ENCODE results near the gene HLA-DOA. TPM values are rescaled to one million over a fixed set of nuclear protein-coding genes. Genes with fewer than 3 reads are reported as not detected.

Gene HLA-DOA
- total and polyA plus RNA-seq, 2 of the 8 experiments (the other 6 are each of a cell fraction or from before 2014, with no cell fraction given) = 23.7 to 89.0 TPM

DNA sequence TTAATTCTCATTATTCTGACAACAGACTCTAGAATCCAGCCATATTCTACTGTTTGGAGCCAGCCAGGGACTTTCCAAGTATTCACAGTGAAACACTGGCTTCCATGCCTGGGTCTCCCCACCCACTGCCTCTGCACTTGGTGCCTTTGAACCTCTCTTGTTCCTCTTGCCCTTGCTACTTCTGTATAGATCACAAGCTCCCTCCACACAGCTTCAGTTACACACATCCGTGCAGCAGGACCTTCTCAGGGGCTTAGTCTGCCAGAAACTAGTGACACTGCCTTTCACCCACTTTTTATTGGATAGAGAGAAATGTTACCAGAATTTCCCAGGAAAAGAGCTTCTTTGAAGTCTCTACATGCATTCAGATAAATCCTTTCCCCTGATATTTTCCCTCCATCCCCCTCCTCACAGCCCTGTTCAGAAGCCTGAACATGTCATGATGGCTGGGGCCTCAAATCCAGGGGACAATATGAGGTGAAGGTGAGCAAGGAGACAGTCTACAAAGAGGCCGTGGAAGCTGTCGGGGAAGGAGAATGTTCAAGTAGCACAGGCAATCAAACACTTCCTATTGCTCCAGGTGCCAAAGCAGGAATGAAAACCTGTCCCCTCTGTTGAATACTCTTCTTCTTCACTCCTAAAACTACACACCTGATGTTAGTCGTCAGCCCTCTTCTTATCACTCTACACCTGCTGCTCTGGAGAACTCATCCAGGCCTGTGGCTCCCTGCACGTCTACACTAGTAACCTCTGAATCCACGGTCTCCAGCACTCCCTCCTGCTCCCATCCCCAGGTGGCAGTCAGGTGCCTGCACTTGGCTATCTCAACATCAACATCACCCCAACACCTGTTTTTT is 20.2 kb upstream of the HLA-DOA start:
- no peak overlapping the region for H2AK5ac ChIP-seq (ENCODE audit: low read depth, low read length)
- H3K27me3 ChIP-seq (replicated peaks in 1 of 4; ENCODE audit: control insufficient read depth in 3 of 4, extremely low read depth in 1 of 4, insufficient read depth in 3 of 4, low read length in 3 of 4) = no peaks in the 10 kb centered on the region; a peak in 1 of 7 replicates
- no peak overlapping the region for H3K4me3 ChIP-seq (ENCODE audit: extremely low read depth in 1 of 4, insufficient read depth in 2 of 4, low read depth in 3 of 4, low read length in 4 of 4)
- no peak overlapping the region for H2BK15ac ChIP-seq (ENCODE audit: low read length)
- TF ChIP-seq CREB1 (IDR thresholded peaks at IDR 0.05) (peak; percentile 67), POU5F1 (IDR thresholded peaks at IDR 0.05; ENCODE audit: low read depth, low read length) (no peak), POLR2A (IDR thresholded peaks at IDR 0.05; ENCODE audit: control extremely low read depth in 1 of 2, low read depth in 2 of 2, low read length in 2 of 2) (no peak), ASH2L (IDR thresholded peaks at IDR 0.05; ENCODE audit: low read length) (no peak), CEBPB (IDR thresholded peaks at IDR 0.05; ENCODE audit: low read depth, low read length) (no peak), SP2 (IDR thresholded peaks at IDR 0.05; ENCODE audit: low read length) (no peak), RFX5 (IDR thresholded peaks at IDR 0.05; ENCODE audit: borderline replicate concordance, low read depth, low read length) (peak; percentile 93), TBP (IDR thresholded peaks at IDR 0.05; ENCODE audit: low read depth, low read length) (no peak)
- TF ChIP-seq, protein P1, sequence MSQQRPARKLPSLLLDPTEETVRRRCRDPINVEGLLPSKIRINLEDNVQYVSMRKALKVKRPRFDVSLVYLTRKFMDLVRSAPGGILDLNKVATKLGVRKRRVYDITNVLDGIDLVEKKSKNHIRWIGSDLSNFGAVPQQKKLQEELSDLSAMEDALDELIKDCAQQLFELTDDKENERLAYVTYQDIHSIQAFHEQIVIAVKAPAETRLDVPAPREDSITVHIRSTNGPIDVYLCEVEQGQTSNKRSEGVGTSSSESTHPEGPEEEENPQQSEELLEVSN (IDR thresholded peaks at IDR 0.05) = no peak
- TF ChIP-seq, protein P2, sequence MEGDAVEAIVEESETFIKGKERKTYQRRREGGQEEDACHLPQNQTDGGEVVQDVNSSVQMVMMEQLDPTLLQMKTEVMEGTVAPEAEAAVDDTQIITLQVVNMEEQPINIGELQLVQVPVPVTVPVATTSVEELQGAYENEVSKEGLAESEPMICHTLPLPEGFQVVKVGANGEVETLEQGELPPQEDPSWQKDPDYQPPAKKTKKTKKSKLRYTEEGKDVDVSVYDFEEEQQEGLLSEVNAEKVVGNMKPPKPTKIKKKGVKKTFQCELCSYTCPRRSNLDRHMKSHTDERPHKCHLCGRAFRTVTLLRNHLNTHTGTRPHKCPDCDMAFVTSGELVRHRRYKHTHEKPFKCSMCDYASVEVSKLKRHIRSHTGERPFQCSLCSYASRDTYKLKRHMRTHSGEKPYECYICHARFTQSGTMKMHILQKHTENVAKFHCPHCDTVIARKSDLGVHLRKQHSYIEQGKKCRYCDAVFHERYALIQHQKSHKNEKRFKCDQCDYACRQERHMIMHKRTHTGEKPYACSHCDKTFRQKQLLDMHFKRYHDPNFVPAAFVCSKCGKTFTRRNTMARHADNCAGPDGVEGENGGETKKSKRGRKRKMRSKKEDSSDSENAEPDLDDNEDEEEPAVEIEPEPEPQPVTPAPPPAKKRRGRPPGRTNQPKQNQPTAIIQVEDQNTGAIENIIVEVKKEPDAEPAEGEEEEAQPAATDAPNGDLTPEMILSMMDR (IDR thresholded peaks at IDR 0.05; ENCODE audit: control extremely low read depth in 1 of 3, insufficient read depth in 1 of 3, low read depth in 1 of 3, low read length in 3 of 3) = no peak
- H3K14ac ChIP-seq (ENCODE audit: insufficient read length) = no peak overlapping the region
- H3K18ac ChIP-seq (ENCODE audit: extremely low read depth, low read length) = no peak overlapping the region
- no peak overlapping the region for H3K27ac ChIP-seq (ENCODE audit: low read depth, low read length)
- H2BK20ac ChIP-seq (ENCODE audit: low read length) = no peak overlapping the region
- H2BK5ac ChIP-seq (ENCODE audit: low read depth, low read length) = no peak overlapping the region
- H3K23me2 ChIP-seq (ENCODE audit: low read depth, low read length) = no peaks in the 10 kb centered on the region
- no peak overlapping the region for H3K23ac ChIP-seq (ENCODE audit: insufficient read length)
- H3K4ac ChIP-seq (replicated peaks; ENCODE audit: insufficient read length, low read depth, low read length) = no peak overlapping the region
- H4K5ac ChIP-seq (ENCODE audit: insufficient read length, low read depth, low read length) = no peak overlapping the region
- ChIA-PET CTCF (ENCODE audit: partially characterized antibody) (interaction anchor here (0.7 to 1.8 kb wide), 8 partner anchors 10 to 168 kb away, joined by 3 to 7 read pairs (median 3); no protein-coding TSS in a partner anchor), POLR2A (ENCODE audit: partially characterized antibody) (interaction anchor here (1.0 to 2.0 kb wide), 4 partner anchors 9 to 95 kb away, joined by 3 to 7 read pairs (median 4); no protein-coding TSS in a partner anchor)
- H3K56ac ChIP-seq (replicated peaks; ENCODE audit: insufficient read length, low read depth, low read length) = no peak overlapping the region
- WGBS, 2 experiments (ENCODE audit: extremely low coverage in 1 of 2, insufficient coverage in 1 of 2, insufficient read length in 1 of 2, insufficient replicate concordance in 2 of 2, low coverage in 1 of 2, low lambda C conversion rate in 2 of 2, missing lambda C conversion rate in 1 of 2) = 71% methylated on average over 6 of the region's 6 CpGs; no CpG with 5 or more reads in 1 of the 2 experiments
- DNase-seq (ENCODE audit: low read depth in 1 of 2, low spot score in 2 of 2) = no peak
- no peaks in the 10 kb centered on the region for H3K4me1 ChIP-seq (replicated peaks in 1 of 4; ENCODE audit: control insufficient read depth in 3 of 4, insufficient read depth in 4 of 4, low read length in 3 of 4)
- peak; percentile 48 for FAIRE-seq
- no peaks in the 10 kb centered on the region for H3K36me3 ChIP-seq (ENCODE audit: control insufficient read depth in 2 of 4, insufficient read depth in 4 of 4, low read length in 3 of 4)
- no peak overlapping the region for H3K4me2 ChIP-seq (ENCODE audit: insufficient read depth in 1 of 2, low read depth in 2 of 2, low read length in 2 of 2)
- H2BK12ac ChIP-seq (ENCODE audit: low read depth, low read length) = no peak overlapping the region
- no peaks in the 10 kb centered on the region for H3K79me2 ChIP-seq (ENCODE audit: control insufficient read depth in 1 of 2, insufficient read depth in 2 of 2, low read length in 2 of 2)
- H4K8ac ChIP-seq (ENCODE audit: extremely low read depth, insufficient read depth, low read length) = no peak overlapping the region; the same call in 1 of the 2 replicates
- H3K9me3 ChIP-seq (ENCODE audit: insufficient read depth in 2 of 2, low read depth in 1 of 2, low read length in 1 of 2) = no peaks in the 10 kb centered on the region
- H3K9ac ChIP-seq (replicated peaks in 1 of 4; ENCODE audit: extremely low read depth in 1 of 4, low read depth in 3 of 4, low read length in 3 of 4) = no peak overlapping the region
- no peaks in the 10 kb centered on the region for H3K79me1 ChIP-seq (ENCODE audit: low read depth, low read length)
- H4K20me1 ChIP-seq (replicated peaks in 1 of 2; ENCODE audit: control insufficient read depth in 1 of 2, insufficient read depth in 2 of 2, low read length in 2 of 2) = no peaks in the 10 kb centered on the region
- no peak overlapping the region for H2BK120ac ChIP-seq (replicated peaks; ENCODE audit: low read depth, low read length)
- no peak overlapping the region for H4K91ac ChIP-seq (replicated peaks; ENCODE audit: insufficient read length, low read length)
- H2AFZ ChIP-seq (ENCODE audit: low read length) = 0 out of 2 replicates have a peak overlapping the region, but pooled peaks have one; percentile 26

Measured in H1 (cell line).